A549 (cell line): ENCODE results near the gene PAIP2. TPM values are rescaled to one million over a fixed set of nuclear protein-coding genes. Genes with fewer than 3 reads are reported as not detected.

Source experiments
- ATAC-seq, 2 experiments: fragments of 200-7000 bp in 1 of 2; fragments of >200 bp in 1 of 2; cut with Nextera tagmentation in 1 of 2; cut with Tn5 transposase in 1 of 2; 3 replicates each; pipeline versions ENCODE4 v1.8.0 to v1.9.1; 2018 to 2020; ENCODE audit warnings: mild to moderate bottlenecking in 1 of 2, moderate library complexity in 1 of 2
- CTCF ChIA-PET: fragments of 300-600 bp; sonication (Branson Sonifier 250); formaldehyde crosslinking; extraction: SDS; loops from one replicate; lab custom pipeline; 2021; ENCODE audit warnings: antibody characterized with exemption, inconsistent platforms; lab: Yijun Ruan, JAX
- POLR2A ChIA-PET: fragments of 350-600 bp; formaldehyde crosslinking; extraction: SDS; loops from one replicate; lab custom pipeline; 2021; ENCODE audit warnings: antibody characterized with exemption, inconsistent platforms; lab: Yijun Ruan, JAX
- DNase-seq, 2 experiments: peaks; one replicate each; pipeline versions ENCODE4 v3.0.0 to v3.0.0-alpha.2; 2011 to 2016; ENCODE audit warnings: low read depth in 1 of 2, low spot score in 1 of 2
- FAIRE-seq: peaks from 2 replicates; lab custom pipeline; 2011; peaks lifted over from hg19 to GRCh38; lab: Jason Lieb, UNC
- H3K27ac ChIP-seq, 2 experiments: fragments of >200 bp; sonication (Bioruptor Twin); formaldehyde crosslinking; 3 replicates each; pipeline ENCODE4 v1.5.1; 2016 to 2017
- H3K4me1 ChIP-seq: fragments of >200 bp; sonication (Bioruptor Twin); formaldehyde crosslinking; 3 replicates; pipeline ENCODE4 v1.6.1; 2016
- H3K4me2 ChIP-seq: fragments of >200 bp; sonication (Bioruptor Twin); formaldehyde crosslinking; 3 replicates; pipeline ENCODE4 v1.6.1; 2016
- H3K4me3 ChIP-seq: fragments of >200 bp; sonication (Bioruptor Twin); formaldehyde crosslinking; 3 replicates; pipeline ENCODE4 v1.5.1; 2016
- H3K9me3 ChIP-seq: fragments of >200 bp; sonication (Bioruptor Twin); formaldehyde crosslinking; 3 replicates; pipeline ENCODE4 v1.6.1; 2016
- ATOH8 ChIP-seq: fragments of 250-450 bp; sonication (Bioruptor Pico); IDR thresholded peaks from 2 replicates; pipeline ENCODE4 v1.5.0; 2020; ENCODE audit warnings: low read depth, mild to moderate bottlenecking, moderate library complexity
- BCL3 ChIP-seq: fragments of >200 bp; sonication (Bioruptor Twin); formaldehyde crosslinking; IDR thresholded peaks from 3 replicates; pipeline ENCODE4 v1.6.1; 2016
- CBX8 ChIP-seq: fragments of 200-600 bp; sonication (generic); IDR thresholded peaks from 2 replicates; pipeline ENCODE4 v1.6.1; 2016
- CEBPB ChIP-seq, 2 experiments: fragments of >200 bp in 1 of 2; sonication (Bioruptor Twin) in 1 of 2; formaldehyde crosslinking in 1 of 2; IDR thresholded peaks; 2 replicates each; pipeline ENCODE4 v1.6.1; 2012 to 2016
- CHD2 ChIP-seq: fragments of 150-350 bp; IDR thresholded peaks from 2 replicates; pipeline ENCODE4 v1.6.1; 2014; ENCODE audit warnings: low read length; ENCODE audit not compliant: partially characterized antibody
- EHMT2 ChIP-seq: fragments of 200-600 bp; sonication (generic); IDR thresholded peaks from 2 replicates; pipeline ENCODE4 v1.6.1; 2016; ENCODE audit warnings: antibody characterized with exemption, low read depth, mild to moderate bottlenecking, moderate library complexity
- ELK1 ChIP-seq: fragments of 150-350 bp; IDR thresholded peaks from 2 replicates; pipeline ENCODE4 v1.6.1; 2014; ENCODE audit warnings: low read depth, mild to moderate bottlenecking, low read length
- ESRRA ChIP-seq: fragments of 150-350 bp; IDR thresholded peaks from 2 replicates; pipeline ENCODE4 v1.6.1; 2014; ENCODE audit warnings: mild to moderate bottlenecking, low read length, borderline replicate concordance
- FOXS1 ChIP-seq: fragments of 250-450 bp; sonication (Bioruptor Pico); IDR thresholded peaks from 2 replicates; pipeline ENCODE4 v1.5.0; 2020; ENCODE audit warnings: mild to moderate bottlenecking, moderate library complexity
- HDAC2 ChIP-seq: fragments of 200-600 bp; sonication (generic); IDR thresholded peaks from 2 replicates; pipeline ENCODE4 v1.6.1; 2016
- HEYL ChIP-seq: fragments of 250-450 bp; sonication (Bioruptor Pico); IDR thresholded peaks from 2 replicates; pipeline ENCODE4 v1.8.0; 2021; ENCODE audit warnings: mild to moderate bottlenecking, moderate library complexity
- HOXB13 ChIP-seq: fragments of 250-450 bp; sonication (Bioruptor Pico); IDR thresholded peaks from 2 replicates; pipeline ENCODE4 v1.5.0; 2020; ENCODE audit warnings: low read depth, mild to moderate bottlenecking, moderate library complexity
- HOXB5 ChIP-seq: fragments of 250-450 bp; sonication (Bioruptor Pico); IDR thresholded peaks from 2 replicates; pipeline ENCODE4 v1.5.0; 2020; ENCODE audit warnings: mild to moderate bottlenecking, moderate library complexity
- JUN ChIP-seq, 2 experiments: fragments of >200 bp; sonication (Bioruptor Twin); formaldehyde crosslinking; IDR thresholded peaks; 2 replicates in 1 of 2; 3 replicates in 1 of 2; pipeline ENCODE4 v1.6.1; 2016 to 2017
- KDM1A ChIP-seq: fragments of 200-600 bp; sonication (generic); IDR thresholded peaks from 2 replicates; pipeline ENCODE4 v1.6.1; 2016; ENCODE audit warnings: low read depth, mild to moderate bottlenecking
- MAFK ChIP-seq: fragments of 450-650 bp; IDR thresholded peaks from 2 replicates; pipeline ENCODE4 v1.6.1; 2014; ENCODE audit not compliant: partially characterized antibody
- MAZ ChIP-seq: fragments of 150-350 bp; IDR thresholded peaks from 2 replicates; pipeline ENCODE4 v1.6.1; 2014; ENCODE audit warnings: antibody characterized with exemption, low read depth, low read length, borderline replicate concordance
- NFE2L2 ChIP-seq: fragments of 150-350 bp; conservative IDR thresholded peaks from 2 replicates; pipeline ENCODE4 v1.6.1; 2014; ENCODE audit warnings: low read length
- NR3C1 ChIP-seq: fragments of >200 bp; sonication (Bioruptor Twin); formaldehyde crosslinking; IDR thresholded peaks from 3 replicates; pipeline ENCODE4 v1.6.1; 2017
- REST ChIP-seq: fragments of 200-600 bp; sonication (generic); IDR thresholded peaks from 2 replicates; pipeline ENCODE4 v1.6.1; 2016; ENCODE audit warnings: antibody characterized with exemption, mild to moderate bottlenecking, moderate library complexity
- RFX5 ChIP-seq: fragments of 450-650 bp; IDR thresholded peaks from 2 replicates; pipeline ENCODE4 v1.7.1; 2014; ENCODE audit warnings: antibody characterized with exemption, mild to moderate bottlenecking, moderate library complexity
- SREBF2 ChIP-seq: fragments of 450-650 bp; IDR thresholded peaks from 2 replicates; pipeline ENCODE4 v1.6.1; 2014; ENCODE audit warnings: mild to moderate bottlenecking, moderate library complexity
- TP53 ChIP-seq: fragments of 250-450 bp; sonication (Bioruptor Pico); IDR thresholded peaks from 2 replicates; pipeline ENCODE4 v1.5.0; 2021; ENCODE audit warnings: mild to moderate bottlenecking, moderate library complexity
- USF2 ChIP-seq: fragments of 450-650 bp; IDR thresholded peaks from 2 replicates; pipeline ENCODE4 v1.6.1; 2014; ENCODE audit warnings: antibody characterized with exemption
- ZC3H11A ChIP-seq: fragments of 450-650 bp; IDR thresholded peaks from 2 replicates; pipeline ENCODE4 v1.6.1; 2014; ENCODE audit warnings: antibody characterized with exemption, mild to moderate bottlenecking
- ZFP36 ChIP-seq: fragments of 450-650 bp; IDR thresholded peaks from 2 replicates; pipeline ENCODE4 v1.6.1; 2014; ENCODE audit warnings: borderline replicate concordance; ENCODE audit not compliant: partially characterized antibody
- ZNF302 ChIP-seq: fragments of 250-450 bp; sonication (Bioruptor Pico); IDR thresholded peaks from 2 replicates; pipeline ENCODE4 v1.9.0; 2021; ENCODE audit warnings: inconsistent platforms, mild to moderate bottlenecking, moderate library complexity
- ZSCAN20 ChIP-seq: fragments of 250-450 bp; sonication (Bioruptor Pico); IDR thresholded peaks from 2 replicates; pipeline ENCODE4 v1.8.0; 2022; ENCODE audit warnings: mild to moderate bottlenecking, moderate library complexity
- WGBS: methylation state at CpG from one replicate; pipeline ENCODE4 v1.1.6; 2017; ENCODE audit errors: missing lambda C conversion rate; 5-methylcytosine and 5-hydroxymethylcytosine counted together
- polyA plus RNA-seq, 4 experiments: library from polyadenylated mRNA; depleted of rRNA in 3 of 4; stranded (reverse); fragments of >200 nt; fragmentation: RNase III in 1 of 4; extraction: RNeasy Plus Mini Kit Qiagen cat#74134 plus additional on column Dnase treatment in 1 of 4; gene quantifications; 2 replicates in 3 of 4; 3 replicates in 1 of 4; pipeline ENCODE4 v1.2.3, GENCODE V29; 2011 to 2017

Gene PAIP2
- polyA plus RNA-seq, 2 of the 4 experiments (the other 2 are of a cell fraction), result 109 to 128 TPM

- no peak for TF ChIP-seq CEBPB (IDR thresholded peaks at IDR 0.05)
These were observed 34.7 kb downstream of the PAIP2 start (continued) for GRCh38 chr5:139376364-139376763.

GRCh38 chr5:139377226-139377625 lies 35.6 kb downstream of the PAIP2 start:
- ATAC-seq (no peak), DNase-seq (no peak), FAIRE-seq (no peak)
- H3K9me3 ChIP-seq, result no peaks in the 10 kb centered on the region
- H3K27ac ChIP-seq, result no peak overlapping the region
- CTCF ChIA-PET, result interaction anchor here (0.8 kb wide), 1 partner anchor 15 kb away, joined by 5 read pairs; no protein-coding TSS in a partner anchor
- TF ChIP-seq HOXB5 (CRISPR knock-in tag) (no peak), CBX8 (no peak), FOXS1 (CRISPR knock-in tag) (no peak), ELK1 (no peak), HOXB13 (CRISPR knock-in tag) (no peak), CHD2 (no peak), ESRRA (no peak), USF2 (no peak), REST (no peak), HEYL (CRISPR knock-in tag) (no peak), SREBF2 (no peak), RFX5 (no peak), MAZ (no peak), ZSCAN20 (no peak), TP53 (CRISPR knock-in tag) (no peak)
- 90% methylated on average over 3 of the region's 3 CpGs for WGBS
- peaks cover 34% of the 10 kb centered on the region for H3K4me1 ChIP-seq
- no peak overlapping the region for H3K4me3 ChIP-seq
- no peak overlapping the region for H3K4me2 ChIP-seq
- POLR2A ChIA-PET, result no interaction called here

- H3K4me2 ChIP-seq, result no peak overlapping the region
- ChIA-PET POLR2A (no interaction called here), CTCF (interaction anchor here (1.0 kb wide), 1 partner anchor 8 kb away, joined by 3 read pairs; no protein-coding TSS in a partner anchor)
- TF ChIP-seq KDM1A, result no peak
- TF ChIP-seq FOXS1 (CRISPR knock-in tag), result no peak
- no peak for TF ChIP-seq BCL3
- no peak for TF ChIP-seq NFE2L2
- no peak for TF ChIP-seq ZC3H11A
- TF ChIP-seq ATOH8 (CRISPR knock-in tag), result no peak
- no peak for TF ChIP-seq JUN (IDR thresholded peaks at IDR 0.05)
- no peak for TF ChIP-seq ZNF302 (CRISPR knock-in tag)
- TF ChIP-seq ZFP36, result no peak
- TF ChIP-seq EHMT2, result no peak
- no peak for TF ChIP-seq MAFK
- TF ChIP-seq NR3C1, result no peak
- TF ChIP-seq ZSCAN20, result no peak
- TF ChIP-seq HDAC2, result no peak
- no peak for FAIRE-seq
- WGBS, result 95% methylated on average over 37 of the region's 47 CpGs
- ATAC-seq, result no peak
- H3K4me1 ChIP-seq, result peaks cover 34% of the 10 kb centered on the region
- no peaks in the 10 kb centered on the region for H3K9me3 ChIP-seq
- no peak overlapping the region for H3K4me3 ChIP-seq
- no peak overlapping the region; a peak in 1 of 6 replicates for H3K27ac ChIP-seq
- DNase-seq, result no peak
These were observed 36.6 kb downstream of the PAIP2 start for GRCh38 chr5:139378101-139378825.
